Measurements from ENCODE around the gene NPY2R. TPM values are rescaled to one million over a fixed set of nuclear protein-coding genes. Genes with fewer than 3 reads are reported as not detected.

NPY2R gene
- total and polyA plus RNA-seq, 4 donors = 0.04 TPM; not detected in 3

DNA sequence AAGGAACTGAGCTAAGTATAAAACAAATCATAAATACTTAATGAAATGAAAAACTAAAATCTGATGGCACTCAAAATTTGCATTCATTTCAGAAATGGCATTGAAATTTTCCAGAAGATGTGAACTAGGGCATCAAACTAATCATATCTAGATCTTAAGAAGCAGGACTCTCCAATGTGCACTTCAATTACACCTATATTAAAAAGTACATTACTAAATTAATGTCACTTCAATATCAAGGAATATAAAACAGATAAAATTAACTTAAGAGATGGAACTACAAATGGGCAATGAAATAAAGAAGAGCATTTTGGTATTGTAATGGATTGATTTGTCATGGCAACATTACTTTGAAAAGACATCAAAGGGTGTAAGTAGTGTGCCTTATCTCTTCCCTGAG lies 20.3 kb downstream of the NPY2R start:
- no peak overlapping the region for H3K27ac ChIP-seq (ENCODE audit: low read depth in 1 of 2, low read length in 2 of 2)
- DNase-seq (ENCODE audit: low spot score) = no peak
- H3K36me3 ChIP-seq (ENCODE audit: control insufficient read depth in 4 of 4, insufficient read depth in 3 of 4, low read depth in 1 of 4, low read length in 3 of 4) = no peaks in the 10 kb centered on the region
- no peak overlapping the region for H3K9ac ChIP-seq (ENCODE audit: low read depth in 1 of 2, low read length in 2 of 2)
- H3K27me3 ChIP-seq (ENCODE audit: control insufficient read depth in 4 of 4, insufficient read depth in 4 of 4, low read length in 3 of 4) = no peaks in the 10 kb centered on the region
- H3K4me3 ChIP-seq (ENCODE audit: low read depth in 1 of 3, low read length in 3 of 3) = no peak overlapping the region
- H3K9me3 ChIP-seq (ENCODE audit: control insufficient read depth in 4 of 4, low read length in 3 of 4) = no peaks in the 10 kb centered on the region
- TF ChIP-seq FOXA1 (IDR thresholded peaks at IDR 0.05) = no peak
- no peak for TF ChIP-seq JUND (IDR thresholded peaks at IDR 0.05)
- TF ChIP-seq, protein P1, sequence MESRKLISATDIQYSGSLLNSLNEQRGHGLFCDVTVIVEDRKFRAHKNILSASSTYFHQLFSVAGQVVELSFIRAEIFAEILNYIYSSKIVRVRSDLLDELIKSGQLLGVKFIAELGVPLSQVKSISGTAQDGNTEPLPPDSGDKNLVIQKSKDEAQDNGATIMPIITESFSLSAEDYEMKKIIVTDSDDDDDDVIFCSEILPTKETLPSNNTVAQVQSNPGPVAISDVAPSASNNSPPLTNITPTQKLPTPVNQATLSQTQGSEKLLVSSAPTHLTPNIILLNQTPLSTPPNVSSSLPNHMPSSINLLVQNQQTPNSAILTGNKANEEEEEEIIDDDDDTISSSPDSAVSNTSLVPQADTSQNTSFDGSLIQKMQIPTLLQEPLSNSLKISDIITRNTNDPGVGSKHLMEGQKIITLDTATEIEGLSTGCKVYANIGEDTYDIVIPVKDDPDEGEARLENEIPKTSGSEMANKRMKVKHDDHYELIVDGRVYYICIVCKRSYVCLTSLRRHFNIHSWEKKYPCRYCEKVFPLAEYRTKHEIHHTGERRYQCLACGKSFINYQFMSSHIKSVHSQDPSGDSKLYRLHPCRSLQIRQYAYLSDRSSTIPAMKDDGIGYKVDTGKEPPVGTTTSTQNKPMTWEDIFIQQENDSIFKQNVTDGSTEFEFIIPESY (IDR thresholded peaks at IDR 0.05) = no peak
- no peak for TF ChIP-seq TAF1 (conservative IDR thresholded peaks at IDR 0.05)
- TF ChIP-seq, protein P2, sequence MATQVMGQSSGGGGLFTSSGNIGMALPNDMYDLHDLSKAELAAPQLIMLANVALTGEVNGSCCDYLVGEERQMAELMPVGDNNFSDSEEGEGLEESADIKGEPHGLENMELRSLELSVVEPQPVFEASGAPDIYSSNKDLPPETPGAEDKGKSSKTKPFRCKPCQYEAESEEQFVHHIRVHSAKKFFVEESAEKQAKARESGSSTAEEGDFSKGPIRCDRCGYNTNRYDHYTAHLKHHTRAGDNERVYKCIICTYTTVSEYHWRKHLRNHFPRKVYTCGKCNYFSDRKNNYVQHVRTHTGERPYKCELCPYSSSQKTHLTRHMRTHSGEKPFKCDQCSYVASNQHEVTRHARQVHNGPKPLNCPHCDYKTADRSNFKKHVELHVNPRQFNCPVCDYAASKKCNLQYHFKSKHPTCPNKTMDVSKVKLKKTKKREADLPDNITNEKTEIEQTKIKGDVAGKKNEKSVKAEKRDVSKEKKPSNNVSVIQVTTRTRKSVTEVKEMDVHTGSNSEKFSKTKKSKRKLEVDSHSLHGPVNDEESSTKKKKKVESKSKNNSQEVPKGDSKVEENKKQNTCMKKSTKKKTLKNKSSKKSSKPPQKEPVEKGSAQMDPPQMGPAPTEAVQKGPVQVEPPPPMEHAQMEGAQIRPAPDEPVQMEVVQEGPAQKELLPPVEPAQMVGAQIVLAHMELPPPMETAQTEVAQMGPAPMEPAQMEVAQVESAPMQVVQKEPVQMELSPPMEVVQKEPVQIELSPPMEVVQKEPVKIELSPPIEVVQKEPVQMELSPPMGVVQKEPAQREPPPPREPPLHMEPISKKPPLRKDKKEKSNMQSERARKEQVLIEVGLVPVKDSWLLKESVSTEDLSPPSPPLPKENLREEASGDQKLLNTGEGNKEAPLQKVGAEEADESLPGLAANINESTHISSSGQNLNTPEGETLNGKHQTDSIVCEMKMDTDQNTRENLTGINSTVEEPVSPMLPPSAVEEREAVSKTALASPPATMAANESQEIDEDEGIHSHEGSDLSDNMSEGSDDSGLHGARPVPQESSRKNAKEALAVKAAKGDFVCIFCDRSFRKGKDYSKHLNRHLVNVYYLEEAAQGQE (IDR thresholded peaks at IDR 0.05) = no peak
- TF ChIP-seq SP1 (IDR thresholded peaks at IDR 0.05) = no peak
- no peak for TF ChIP-seq GABPA (IDR thresholded peaks at IDR 0.05 in 1 of 2, conservative IDR thresholded peaks at IDR 0.05 in 1 of 2)
- no peak for TF ChIP-seq HNF4A (conservative IDR thresholded peaks at IDR 0.05)
- no peak for TF ChIP-seq HNF4G (IDR thresholded peaks at IDR 0.05)
- TF ChIP-seq EGR1 (IDR thresholded peaks at IDR 0.05; ENCODE audit: low read depth in 2 of 2) = no peak
- no peak for TF ChIP-seq YY1 (IDR thresholded peaks at IDR 0.05)
- no peak for TF ChIP-seq RXRA (IDR thresholded peaks at IDR 0.05)
- no peak for TF ChIP-seq FOXA2 (IDR thresholded peaks at IDR 0.05)
- no peaks in the 10 kb centered on the region for H3K4me1 ChIP-seq (ENCODE audit: control insufficient read depth in 4 of 4, insufficient read depth in 4 of 4, low read length in 3 of 4)

DNA sequence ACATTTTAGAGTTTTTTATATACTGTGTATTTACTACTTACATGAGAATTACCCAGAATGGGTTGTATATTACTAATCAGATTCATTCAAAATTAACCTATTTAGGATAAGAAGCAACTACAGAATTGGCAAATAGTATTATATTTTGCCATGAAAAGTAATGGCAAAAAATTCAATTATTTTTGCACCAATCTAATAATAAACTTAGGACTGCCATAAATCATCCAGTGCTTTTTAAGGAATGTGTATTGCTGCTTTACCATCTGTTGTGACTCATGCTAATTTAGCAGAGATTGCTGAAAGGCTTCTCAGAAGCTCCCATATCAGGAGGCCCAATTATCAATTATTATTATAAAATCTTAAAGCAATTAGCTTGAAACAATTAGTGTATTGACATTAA lies 24.0 kb downstream of the NPY2R start:
- Histone ChIP-seq H3K27ac (ENCODE audit: low read depth in 1 of 2, low read length in 2 of 2) (no peak overlapping the region), H3K27me3 (ENCODE audit: control insufficient read depth in 4 of 4, insufficient read depth in 4 of 4, low read length in 3 of 4) (no peaks in the 10 kb centered on the region), H3K4me3 (ENCODE audit: low read depth in 1 of 3, low read length in 3 of 3) (no peak overlapping the region), H3K36me3 (ENCODE audit: control insufficient read depth in 4 of 4, insufficient read depth in 3 of 4, low read depth in 1 of 4, low read length in 3 of 4) (no peaks in the 10 kb centered on the region), H3K4me1 (ENCODE audit: control insufficient read depth in 4 of 4, insufficient read depth in 4 of 4, low read length in 3 of 4) (no peaks in the 10 kb centered on the region), H3K9ac (ENCODE audit: low read depth in 1 of 2, low read length in 2 of 2) (no peak overlapping the region), H3K9me3 (ENCODE audit: control insufficient read depth in 4 of 4, low read length in 3 of 4) (peaks cover 0 to 3% (median under 1%) of the 10 kb centered on the region in 4 donors)
- TF ChIP-seq, protein P3, sequence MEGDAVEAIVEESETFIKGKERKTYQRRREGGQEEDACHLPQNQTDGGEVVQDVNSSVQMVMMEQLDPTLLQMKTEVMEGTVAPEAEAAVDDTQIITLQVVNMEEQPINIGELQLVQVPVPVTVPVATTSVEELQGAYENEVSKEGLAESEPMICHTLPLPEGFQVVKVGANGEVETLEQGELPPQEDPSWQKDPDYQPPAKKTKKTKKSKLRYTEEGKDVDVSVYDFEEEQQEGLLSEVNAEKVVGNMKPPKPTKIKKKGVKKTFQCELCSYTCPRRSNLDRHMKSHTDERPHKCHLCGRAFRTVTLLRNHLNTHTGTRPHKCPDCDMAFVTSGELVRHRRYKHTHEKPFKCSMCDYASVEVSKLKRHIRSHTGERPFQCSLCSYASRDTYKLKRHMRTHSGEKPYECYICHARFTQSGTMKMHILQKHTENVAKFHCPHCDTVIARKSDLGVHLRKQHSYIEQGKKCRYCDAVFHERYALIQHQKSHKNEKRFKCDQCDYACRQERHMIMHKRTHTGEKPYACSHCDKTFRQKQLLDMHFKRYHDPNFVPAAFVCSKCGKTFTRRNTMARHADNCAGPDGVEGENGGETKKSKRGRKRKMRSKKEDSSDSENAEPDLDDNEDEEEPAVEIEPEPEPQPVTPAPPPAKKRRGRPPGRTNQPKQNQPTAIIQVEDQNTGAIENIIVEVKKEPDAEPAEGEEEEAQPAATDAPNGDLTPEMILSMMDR (IDR thresholded peaks at IDR 0.05; ENCODE audit: low read depth, low read length, missing input control) = no peak
- TF ChIP-seq, protein P4, sequence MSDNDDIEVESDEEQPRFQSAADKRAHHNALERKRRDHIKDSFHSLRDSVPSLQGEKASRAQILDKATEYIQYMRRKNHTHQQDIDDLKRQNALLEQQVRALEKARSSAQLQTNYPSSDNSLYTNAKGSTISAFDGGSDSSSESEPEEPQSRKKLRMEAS (IDR thresholded peaks at IDR 0.05) = no peak
- TF ChIP-seq, protein P5, sequence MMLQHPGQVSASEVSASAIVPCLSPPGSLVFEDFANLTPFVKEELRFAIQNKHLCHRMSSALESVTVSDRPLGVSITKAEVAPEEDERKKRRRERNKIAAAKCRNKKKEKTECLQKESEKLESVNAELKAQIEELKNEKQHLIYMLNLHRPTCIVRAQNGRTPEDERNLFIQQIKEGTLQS (IDR thresholded peaks at IDR 0.05) = no peak
- TF ChIP-seq TAF1 (conservative IDR thresholded peaks at IDR 0.05) = no peak
- DNase-seq (ENCODE audit: low spot score) = no peak

Measured in liver (tissue), 9 donors.